Endodermal cell (in vitro differentiated cells): ENCODE data around the gene ASTL. TPM values are rescaled to one million over a fixed set of nuclear protein-coding genes. Genes with fewer than 3 reads are reported as not detected.
A peak's percentile ranks its signal among the peaks of the same experiment; 100 is the strongest.

ENCODE experiments used
- DNase-seq: peaks from one replicate; pipeline ENCODE4 v3.0.0-alpha.2; 2017
- H3K27ac ChIP-seq: 2 replicates; pipeline ENCODE4 v1.5.1; 2013; ENCODE audit warnings: mild to moderate bottlenecking, low read depth, low read length, moderate library complexity
- H3K27me3 ChIP-seq: 2 replicates; pipeline ENCODE4 v1.6.1; 2013; ENCODE audit warnings: mild to moderate bottlenecking, low read length, moderate library complexity; ENCODE audit not compliant: insufficient read depth, control insufficient read depth, poor library complexity, severe bottlenecking
- H3K36me3 ChIP-seq: 2 replicates; pipeline ENCODE4 v1.7.0; 2013; ENCODE audit warnings: mild to moderate bottlenecking, low read length, moderate library complexity; ENCODE audit not compliant: control insufficient read depth, insufficient read depth
- H3K4me1 ChIP-seq: one replicate; pipeline ENCODE4 v1.7.0; 2013; ENCODE audit warnings: low read length; ENCODE audit not compliant: control insufficient read depth, insufficient read depth
- H3K4me3 ChIP-seq: 2 replicates; pipeline ENCODE4 v1.5.1; 2013; ENCODE audit warnings: mild to moderate bottlenecking, low read length, moderate library complexity
- H3K9ac ChIP-seq: 2 replicates; pipeline ENCODE4 v1.6.1; 2013; ENCODE audit warnings: mild to moderate bottlenecking, low read length, moderate library complexity; ENCODE audit not compliant: poor library complexity, severe bottlenecking; ENCODE audit errors: extremely low read depth
- H3K9me3 ChIP-seq: 2 replicates; pipeline ENCODE4 v1.6.1; 2013; ENCODE audit warnings: mild to moderate bottlenecking, low read length, moderate library complexity; ENCODE audit not compliant: control insufficient read depth
- H3K27ac Mint-ChIP-seq: 2 replicates; pipeline ENCODE4 v1.8.0; 2020; ENCODE audit warnings: mixed read lengths
- H3K27me3 Mint-ChIP-seq: 2 replicates; pipeline ENCODE4 v1.8.0; 2021; ENCODE audit warnings: mild to moderate bottlenecking, mixed read lengths; ENCODE audit not compliant: insufficient read depth
- H3K36me3 Mint-ChIP-seq: 2 replicates; pipeline ENCODE4 v1.8.0; 2020; ENCODE audit warnings: low read depth, mixed read lengths
- H3K4me1 Mint-ChIP-seq: 2 replicates; pipeline ENCODE4 v1.8.0; 2020; ENCODE audit warnings: mixed read lengths
- H3K4me3 Mint-ChIP-seq: 2 replicates; pipeline ENCODE4 v1.8.0; 2020; ENCODE audit warnings: mild to moderate bottlenecking, moderate library complexity, mixed read lengths
- H3K9me3 Mint-ChIP-seq: 2 replicates; pipeline ENCODE4 v1.8.0; 2020; ENCODE audit warnings: mild to moderate bottlenecking, mixed read lengths
- CTCF ChIP-seq: fragments of 200-600 bp; sonication (generic); conservative IDR thresholded peaks from 2 replicates; pipeline ENCODE4 v1.5.0; 2021; ENCODE audit warnings: antibody characterized with exemption, mild to moderate bottlenecking
- WGBS, 2 experiments: methylation state at CpG; one replicate each; pipeline versions ENCODE4 v1.1.5 to v1.1.7; 2013; ENCODE audit warnings: missing lambda C conversion rate in 2 of 2, mixed read lengths in 1 of 2; ENCODE audit not compliant: insufficient coverage in 1 of 2, insufficient read length in 1 of 2; 5-methylcytosine and 5-hydroxymethylcytosine counted together
- total RNA-seq, 2 donors: library from RNA; stranded (reverse); fragmentation: NEBNext Ultra II Directional in 1 of 2; extraction: Animal tissue kit (Norgen Biotek cat#: 25700) in 1 of 2; gene quantifications; 2 replicates in 1 of 2; 3 replicates in 1 of 2; pipeline ENCODE4 v1.2.1, GENCODE V29; 2021

Gene ASTL
- total RNA-seq, 2 donors from 2014 or later: not detected

- TF ChIP-seq CTCF: no peak
- Histone ChIP-seq H3K4me1 (peaks cover 8% of the 10 kb centered on the region), H3K9me3 (no peaks in the 10 kb centered on the region), H3K4me3 (no peak overlapping the region), H3K27ac (no peak overlapping the region), H3K9ac (no peak overlapping the region), H3K27me3 (peaks cover 12% of the 10 kb centered on the region), H3K36me3 (no peaks in the 10 kb centered on the region)
- DNase-seq: peak; percentile 41
- H3K36me3 Mint-ChIP-seq: no peaks in the 10 kb centered on the region
- no peak overlapping the region for H3K27ac Mint-ChIP-seq
- H3K4me1 Mint-ChIP-seq: peaks cover 19% of the 10 kb centered on the region
- 91 to 100% methylated on average over 1 to 7 of the region's 7 CpGs for WGBS, 2 experiments
- no peak overlapping the region for H3K4me3 Mint-ChIP-seq
- peaks cover 29% of the 10 kb centered on the region for H3K27me3 Mint-ChIP-seq
- H3K9me3 Mint-ChIP-seq: peaks cover 3% of the 10 kb centered on the region
Observed at GRCh38 chr2:96111823-96112500, 26.3 kb downstream of the ASTL start.

- Mint-ChIP-seq H3K9me3 (peaks cover 3% of the 10 kb centered on the region), H3K27ac (no peak overlapping the region), H3K4me3 (no peak overlapping the region), H3K27me3 (peaks cover 28% of the 10 kb centered on the region), H3K36me3 (no peaks in the 10 kb centered on the region), H3K4me1 (peaks cover 19% of the 10 kb centered on the region)
- WGBS, 2 experiments: 76 to 81% methylated on average over 4 of the region's 4 CpGs
- Histone ChIP-seq H3K9ac (no peak overlapping the region), H3K4me1 (peaks cover 8% of the 10 kb centered on the region), H3K4me3 (no peak overlapping the region), H3K27ac (no peak overlapping the region), H3K36me3 (no peaks in the 10 kb centered on the region), H3K9me3 (no peaks in the 10 kb centered on the region), H3K27me3 (peaks cover 12% of the 10 kb centered on the region)
- DNase-seq: no peak
- no peak for TF ChIP-seq CTCF
Observed at GRCh38 chr2:96111257-96111640, 27.1 kb downstream of the ASTL start.

- DNase-seq: no peak
- H3K9me3 ChIP-seq: no peaks in the 10 kb centered on the region
- Mint-ChIP-seq H3K4me3 (no peak overlapping the region), H3K27me3 (peaks cover 23% of the 10 kb centered on the region), H3K36me3 (no peaks in the 10 kb centered on the region), H3K9me3 (peaks cover 4% of the 10 kb centered on the region), H3K4me1 (peaks cover 19% of the 10 kb centered on the region), H3K27ac (no peak overlapping the region)
- H3K27me3 ChIP-seq: peaks cover 7% of the 10 kb centered on the region
- TF ChIP-seq CTCF: peak; percentile 21
- H3K4me3 ChIP-seq: no peak overlapping the region
- H3K36me3 ChIP-seq: no peaks in the 10 kb centered on the region
- no peak overlapping the region for H3K27ac ChIP-seq
- peaks cover 8% of the 10 kb centered on the region for H3K4me1 ChIP-seq
- WGBS, 2 experiments: 82 to 90% methylated on average over 3 to 13 of the region's 13 CpGs
- no peak overlapping the region for H3K9ac ChIP-seq
Observed at GRCh38 chr2:96110621-96111256, 27.6 kb downstream of the ASTL start.
